ENCODE results near the gene SUV39H1. TPM values are rescaled to one million over a fixed set of nuclear protein-coding genes. Genes with fewer than 3 reads are reported as not detected.

The SUV39H1 gene
- total RNA-seq, 2 donors from 2014 or later: 7.8 to 10.6 TPM

GRCh38 chrX:48695534-48695896, 1.0 kb upstream of the SUV39H1 start:
- Histone ChIP-seq H3K9ac (ENCODE audit: extremely low read depth, low read length, poor library complexity, severe bottlenecking) (no peak overlapping the region), H3K27me3 (ENCODE audit: control insufficient read depth, insufficient read depth, low read length, poor library complexity, severe bottlenecking) (no peaks in the 10 kb centered on the region), H3K4me3 (ENCODE audit: low read length) (peak overlapping the region; percentile 86), H3K27ac (ENCODE audit: low read depth, low read length) (peak overlapping the region; percentile 85), H3K4me1 (ENCODE audit: control insufficient read depth, insufficient read depth, low read length) (no peaks in the 10 kb centered on the region), H3K9me3 (ENCODE audit: control insufficient read depth, low read length) (no peaks in the 10 kb centered on the region), H3K36me3 (ENCODE audit: control insufficient read depth, insufficient read depth, low read length) (peaks cover 10% of the 10 kb centered on the region)
- no peak for DNase-seq
- TF ChIP-seq CTCF (conservative IDR thresholded peaks at IDR 0.05): no peak
- Mint-ChIP-seq H3K27ac (peak overlapping the region; percentile 40), H3K27me3 (ENCODE audit: insufficient read depth) (peaks cover 1% of the 10 kb centered on the region), H3K9me3 (peaks cover 69% of the 10 kb centered on the region), H3K36me3 (ENCODE audit: low read depth) (peaks cover 7% of the 10 kb centered on the region), H3K4me1 (peaks cover 17% of the 10 kb centered on the region), H3K4me3 (peak overlapping the region; percentile 75)
- 67 to 71% methylated on average over 5 to 14 of the region's 14 CpGs for WGBS, 2 experiments (ENCODE audit: insufficient coverage in 1 of 2, insufficient read length in 1 of 2)

DNA sequence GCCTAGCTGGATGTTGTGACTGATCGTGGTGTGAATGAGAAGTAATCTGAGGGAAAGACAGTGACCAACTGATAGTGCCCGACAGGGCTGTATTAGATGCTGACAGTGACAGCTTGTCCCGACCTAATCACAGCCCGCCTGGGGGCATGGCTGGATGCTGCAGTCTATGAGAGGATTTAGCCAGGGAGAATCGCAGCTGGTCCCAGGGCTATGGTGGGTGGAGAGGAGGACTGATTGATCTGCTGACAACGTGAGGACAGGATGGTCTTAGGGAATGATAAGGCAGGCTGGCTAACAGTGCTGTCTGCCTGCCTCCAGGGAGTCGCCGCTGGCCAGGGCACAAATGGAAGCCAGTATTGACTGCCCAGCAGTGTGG, 621 bp upstream of the SUV39H1 start:
- H3K36me3 Mint-ChIP-seq (ENCODE audit: low read depth): peaks cover 11% of the 10 kb centered on the region
- peak overlapping the region; percentile 49 for H3K9ac ChIP-seq (ENCODE audit: extremely low read depth, low read length, poor library complexity, severe bottlenecking)
- no peaks in the 10 kb centered on the region for H3K4me1 ChIP-seq (ENCODE audit: control insufficient read depth, insufficient read depth, low read length)
- peak overlapping the region; percentile 40 for H3K27ac Mint-ChIP-seq
- H3K9me3 Mint-ChIP-seq: peaks cover 72% of the 10 kb centered on the region
- peaks cover 17% of the 10 kb centered on the region for H3K4me1 Mint-ChIP-seq
- H3K4me3 ChIP-seq (ENCODE audit: low read length): peak overlapping the region; percentile 86
- H3K4me3 Mint-ChIP-seq: peak overlapping the region; percentile 75
- H3K27ac ChIP-seq (ENCODE audit: low read depth, low read length): peak overlapping the region; percentile 85
- H3K27me3 Mint-ChIP-seq (ENCODE audit: insufficient read depth): peaks cover 1% of the 10 kb centered on the region
- no peak for TF ChIP-seq CTCF (conservative IDR thresholded peaks at IDR 0.05)
- WGBS, 2 experiments (ENCODE audit: insufficient coverage in 1 of 2, insufficient read length in 1 of 2): 11 to 40% methylated on average over 1 to 8 of the region's 8 CpGs
- no peaks in the 10 kb centered on the region for H3K9me3 ChIP-seq (ENCODE audit: control insufficient read depth, low read length)
- no peaks in the 10 kb centered on the region for H3K27me3 ChIP-seq (ENCODE audit: control insufficient read depth, insufficient read depth, low read length, poor library complexity, severe bottlenecking)
- H3K36me3 ChIP-seq (ENCODE audit: control insufficient read depth, insufficient read depth, low read length): peaks cover 14% of the 10 kb centered on the region
- no peak for DNase-seq

- Histone ChIP-seq H3K9me3 (ENCODE audit: control insufficient read depth, low read length) (no peaks in the 10 kb centered on the region), H3K4me1 (ENCODE audit: control insufficient read depth, insufficient read depth, low read length) (no peaks in the 10 kb centered on the region), H3K36me3 (ENCODE audit: control insufficient read depth, insufficient read depth, low read length) (peaks cover 16% of the 10 kb centered on the region), H3K9ac (ENCODE audit: extremely low read depth, low read length, poor library complexity, severe bottlenecking) (peak overlapping the region; percentile 47), H3K27ac (ENCODE audit: low read depth, low read length) (peak overlapping the region; percentile 84), H3K27me3 (ENCODE audit: control insufficient read depth, insufficient read depth, low read length, poor library complexity, severe bottlenecking) (no peaks in the 10 kb centered on the region), H3K4me3 (ENCODE audit: low read length) (peak overlapping the region; percentile 86)
- peak; percentile 60 for DNase-seq
- H3K27ac Mint-ChIP-seq: peak overlapping the region; percentile 70
- no peak for TF ChIP-seq CTCF (conservative IDR thresholded peaks at IDR 0.05)
- H3K9me3 Mint-ChIP-seq: peaks cover 69% of the 10 kb centered on the region
- H3K4me3 Mint-ChIP-seq: peak overlapping the region; percentile 75
- H3K36me3 Mint-ChIP-seq (ENCODE audit: low read depth): peaks cover 13% of the 10 kb centered on the region
- H3K4me1 Mint-ChIP-seq: peaks cover 17% of the 10 kb centered on the region
- 1% methylated on average over 54 of the region's 56 CpGs; no CpG with 5 or more reads in 1 of the 2 experiments for WGBS, 2 experiments (ENCODE audit: insufficient coverage in 1 of 2, insufficient read length in 1 of 2)
- peaks cover 1% of the 10 kb centered on the region for H3K27me3 Mint-ChIP-seq (ENCODE audit: insufficient read depth)
Observed at GRCh38 chrX:48696909-48697727, 584 bp downstream of the SUV39H1 start.
